ENCODE measurements around the gene ENAH. TPM values are rescaled to one million over a fixed set of nuclear protein-coding genes. Genes with fewer than 3 reads are reported as not detected.
A peak's percentile ranks its signal among the peaks of the same experiment; 100 is the strongest.

The ENAH gene
- total and polyA plus RNA-seq, 9 of the 15 experiments (the other 6 are each of a cell fraction or from before 2014, with no cell fraction given) = 0.03 to 1.2 (median 0.15) TPM

DNA sequence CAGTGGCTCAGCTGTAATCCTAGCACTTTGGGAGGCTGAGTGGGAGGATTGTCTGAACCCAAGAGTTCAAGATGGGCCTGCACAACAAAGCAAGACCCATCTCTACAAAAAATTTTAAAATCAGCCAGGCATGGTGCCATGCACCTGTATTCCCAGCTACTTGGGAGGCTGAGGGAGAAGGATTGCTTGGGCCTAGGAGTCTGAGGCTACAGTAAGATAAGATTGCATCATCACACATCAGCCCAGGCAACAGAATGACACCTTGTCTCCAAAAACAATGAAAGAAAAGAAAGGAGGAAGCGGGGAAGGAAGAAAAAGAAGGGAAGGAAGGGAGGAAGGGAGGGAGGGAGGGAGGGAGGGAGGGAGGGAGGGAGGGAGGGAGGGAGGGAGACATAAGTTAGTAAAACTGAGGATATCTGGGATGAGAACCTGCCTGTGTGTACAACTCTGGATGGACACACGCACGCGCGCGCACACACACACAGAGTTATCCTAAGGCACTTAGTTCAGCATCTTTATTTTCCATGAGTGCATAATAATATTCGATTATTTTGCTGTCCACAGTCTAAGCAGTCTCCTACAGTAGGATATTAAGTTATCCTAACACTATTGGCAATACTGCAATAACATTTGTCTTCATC, 132.2 kb downstream of the ENAH start (continued):
- no peak for TF ChIP-seq CLOCK (CRISPR knock-in tag; IDR thresholded peaks at IDR 0.05; ENCODE audit: borderline replicate concordance)
- no peak for TF ChIP-seq ARID1B (IDR thresholded peaks at IDR 0.05)
- no peak for TF ChIP-seq ADNP (tag; IDR thresholded peaks at IDR 0.05)
- TF ChIP-seq, protein P1, sequence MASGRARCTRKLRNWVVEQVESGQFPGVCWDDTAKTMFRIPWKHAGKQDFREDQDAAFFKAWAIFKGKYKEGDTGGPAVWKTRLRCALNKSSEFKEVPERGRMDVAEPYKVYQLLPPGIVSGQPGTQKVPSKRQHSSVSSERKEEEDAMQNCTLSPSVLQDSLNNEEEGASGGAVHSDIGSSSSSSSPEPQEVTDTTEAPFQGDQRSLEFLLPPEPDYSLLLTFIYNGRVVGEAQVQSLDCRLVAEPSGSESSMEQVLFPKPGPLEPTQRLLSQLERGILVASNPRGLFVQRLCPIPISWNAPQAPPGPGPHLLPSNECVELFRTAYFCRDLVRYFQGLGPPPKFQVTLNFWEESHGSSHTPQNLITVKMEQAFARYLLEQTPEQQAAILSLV (tag; IDR thresholded peaks at IDR 0.05) = peak; percentile 17; the same call in 1 of the 2 replicates
- TF ChIP-seq BDP1 (IDR thresholded peaks at IDR 0.05; ENCODE audit: insufficient read depth, insufficient read length) = no peak
- no peak for TF ChIP-seq HDAC6 (IDR thresholded peaks at IDR 0.05; ENCODE audit: low read depth, low read length)
- no peak for TF ChIP-seq TCF15 (CRISPR knock-in tag; IDR thresholded peaks at IDR 0.05)
- no peak for TF ChIP-seq ZKSCAN8 (CRISPR knock-in tag; IDR thresholded peaks at IDR 0.05)
- TF ChIP-seq BHLHE40 (IDR thresholded peaks at IDR 0.05; ENCODE audit: low read length) = no peak
- TF ChIP-seq HDAC8 (tag; IDR thresholded peaks at IDR 0.05) = no peak
- TF ChIP-seq SP1 (CRISPR knock-in tag; IDR thresholded peaks at IDR 0.05) = no peak
- no peak for TF ChIP-seq GTF3C2 (IDR thresholded peaks at IDR 0.05; ENCODE audit: borderline replicate concordance, extremely low read depth, insufficient read length)
- no peak for TF ChIP-seq SAP30 (IDR thresholded peaks at IDR 0.05; ENCODE audit: borderline replicate concordance, insufficient read depth, low read depth, low read length, poor library complexity, severe bottlenecking)
- no peak for TF ChIP-seq BRF2 (IDR thresholded peaks at IDR 0.05; ENCODE audit: borderline replicate concordance, insufficient read depth, insufficient read length)
- TF ChIP-seq, protein P2, sequence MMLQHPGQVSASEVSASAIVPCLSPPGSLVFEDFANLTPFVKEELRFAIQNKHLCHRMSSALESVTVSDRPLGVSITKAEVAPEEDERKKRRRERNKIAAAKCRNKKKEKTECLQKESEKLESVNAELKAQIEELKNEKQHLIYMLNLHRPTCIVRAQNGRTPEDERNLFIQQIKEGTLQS (IDR thresholded peaks at IDR 0.05) = peak; percentile 86
- TF ChIP-seq, protein P2 (CRISPR knock-in tag; conservative IDR thresholded peaks at IDR 0.05) = no peak
- TF ChIP-seq NR2F6 (CRISPR knock-in tag; IDR thresholded peaks at IDR 0.05) = no peak
- TF ChIP-seq ZNF586 (CRISPR knock-in tag; conservative IDR thresholded peaks at IDR 0.05) = no peak
